ENCODE data around the gene CHP2.

- TF ChIP-seq CTCF (IDR thresholded peaks at IDR 0.05) (no peak), POLR2A (IDR thresholded peaks at IDR 0.05) (no peak)
Measured at GRCh38 chr16:23807028-23807427, 52.2 kb downstream of the CHP2 start.

All from testis (tissue), 2 donors.